HG03575 (cell line): ENCODE measurements around the gene ASB6.

ENCODE experiments used
- ATAC-seq: cut with Tn5 transposase; IDR thresholded peaks from one replicate; pipeline ENCODE4 v1.9.1; 2021; ENCODE audit not compliant: unreplicated experiment, insufficient number of reproducible peaks, low FRiP score; ENCODE audit errors: extremely low read depth

Gene ASB6

GRCh38 chr9:129612815-129613519 lies 29.0 kb downstream of the ASB6 start:
- ATAC-seq, result no peak

GRCh38 chr9:129612123-129612522 lies 29.8 kb downstream of the ASB6 start:
- ATAC-seq, result no peak

- no peak for ATAC-seq
Observed at GRCh38 chr9:129611307-129611800, 30.6 kb downstream of the ASB6 start.

GRCh38 chr9:129610473-129611306 lies 31.3 kb downstream of the ASB6 start:
- no peak for ATAC-seq

GRCh38 chr9:129610213-129610472 lies 31.8 kb downstream of the ASB6 start:
- ATAC-seq, result no peak

- no peak for ATAC-seq
Observed at GRCh38 chr9:129609486-129610212, 32.3 kb downstream of the ASB6 start.

GRCh38 chr9:129608561-129609481 lies 33.1 kb downstream of the ASB6 start:
- no peak for ATAC-seq

- no peak for ATAC-seq
Observed at GRCh38 chr9:129607027-129607387, 34.9 kb downstream of the ASB6 start.

- no peak for ATAC-seq
Observed at GRCh38 chr9:129606161-129607026, 35.6 kb downstream of the ASB6 start.

- ATAC-seq, result no peak
Observed at GRCh38 chr9:129604766-129605163, 37.2 kb downstream of the ASB6 start.

GRCh38 chr9:129604056-129604765 lies 37.7 kb downstream of the ASB6 start:
- no peak for ATAC-seq

- no peak for ATAC-seq
Observed at GRCh38 chr9:129602598-129603415, 39.1 kb downstream of the ASB6 start.

- ATAC-seq, result no peak
Observed at GRCh38 chr9:129601082-129601674, 40.8 kb downstream of the ASB6 start.

- no peak for ATAC-seq
Observed at GRCh38 chr9:129598089-129598596, 43.8 kb downstream of the ASB6 start.

GRCh38 chr9:129597355-129598088 lies 44.4 kb downstream of the ASB6 start:
- no peak for ATAC-seq
